Heart right ventricle (tissue), 16 donors: ENCODE measurements around the gene NUP88. TPM values are rescaled to one million over a fixed set of nuclear protein-coding genes. Genes with fewer than 3 reads are reported as not detected.

Experiments used
- ATAC-seq, 8 donors: fragments of 200-7000 bp; cut with Tn5 transposase; one replicate each; pipeline ENCODE4 v1.9.1; 2020; ENCODE audit warnings: mild to moderate bottlenecking in 8 of 8, moderate library complexity in 8 of 8, moderate number of reproducible peaks in 1 of 8
- DNase-seq, 2 donors: peaks; one replicate each; pipeline ENCODE4 v3.0.0-alpha.2; 2020
- H3K27ac ChIP-seq, 10 donors: fragments of 200-600 bp; sonication (generic) in 2 of 10; one replicate each; pipeline versions ENCODE4 v1.5.0 to v1.8.0; 2020 to 2022; ENCODE audit warnings: mild to moderate bottlenecking in 3 of 10
- H3K27me3 ChIP-seq, 7 donors: fragments of 200-600 bp; one replicate each; pipeline ENCODE4 v1.8.0; 2021 to 2022; ENCODE audit warnings: mild to moderate bottlenecking in 2 of 7
- H3K36me3 ChIP-seq, 9 donors: fragments of 200-600 bp; sonication (generic) in 1 of 9; one replicate each; pipeline versions ENCODE4 v1.5.0 to v1.8.0; 2020 to 2022; ENCODE audit warnings: mild to moderate bottlenecking in 2 of 9
- H3K4me1 ChIP-seq, 9 donors: fragments of 200-600 bp; sonication (generic) in 1 of 9; one replicate each; pipeline versions ENCODE4 v1.5.0 to v1.8.0; 2020 to 2022; ENCODE audit warnings: mild to moderate bottlenecking in 4 of 9
- H3K4me3 ChIP-seq, 10 donors: fragments of 200-600 bp; sonication (generic) in 2 of 10; one replicate each; pipeline versions ENCODE4 v1.5.0 to v1.8.0; 2020 to 2022; ENCODE audit warnings: mild to moderate bottlenecking in 7 of 10, moderate library complexity in 2 of 10
- H3K9me3 ChIP-seq, 11 donors: fragments of 200-600 bp in 10 of 11; sonication (generic) in 2 of 11; one replicate each; pipeline versions ENCODE4 v1.5.0 to v1.8.0; 2013 to 2022; ENCODE audit warnings: mild to moderate bottlenecking in 2 of 11, control low read depth in 1 of 11, moderate library complexity in 1 of 11
- WGBS, 2 donors: extraction: QIAGEN DNeasy Blood & Tissue Kit; methylation state at CpG; one replicate each; pipeline ENCODE4 v1.1.7; 2013; ENCODE audit warnings: inconsistent platforms in 1 of 2; 5-methylcytosine and 5-hydroxymethylcytosine counted together
- intact Hi-C, 10 donors: fragments of 100-400 bp; cut with DNase I; formaldehyde crosslinking; loops; one replicate each; pipeline versions ENCODE4 v1.11.1 to v1.14.2; 2022
- polyA plus RNA-seq, 2 donors: library from polyadenylated mRNA; stranded (reverse); fragments of 200-250 nt; gene quantifications; one replicate each; pipeline ENCODE4 v1.2.3, GENCODE V29; 2013
- total RNA-seq, 10 donors: library from RNA; stranded (reverse); fragmentation: NEBNext Ultra II Directional in 3 of 10; extraction: Animal tissue kit (Norgen Biotek cat#: 25700) in 3 of 10; gene quantifications; one replicate each; pipeline versions ENCODE4 v1.2.1 to v1.2.4, GENCODE V29; 2021 to 2023
- TF ChIP-seq, protein P1 (sequence below), 9 donors: fragments of 200-600 bp; sonication (generic) in 2 of 9; IDR thresholded peaks; one replicate each; pipeline versions ENCODE4 v1.5.0 to v1.8.0; 2021 to 2022; ENCODE audit warnings: antibody characterized with exemption in 9 of 9, mild to moderate bottlenecking in 5 of 9, moderate library complexity in 1 of 9
- donor health status: Arrhythmogenic right ventricular cardiomyopathy.
- donor health status: ischemic (EF 13 %, LVEDD 7.1; RV severe dilation, severe dysfunction).
- donor health status: healthy with polysubstance abuse.
- donor health status: DM: no; HTN: yes; CAD: no.
- donor health status: DM: no; HTN: no; CAD: no.
- donor health status: ischemic (EF 25% LVEDD 6.9; RV normal size, moderate dysfunction).
- donor health status: ischemic (EF 25% LVEDD 5.7; RV mildly dilated, moderate dysfunction).
- donor health status: healthy.
- donor health status: DM: yes; HTN: yes; CAD: no.
- donor health status: Ischemic cardiomyopathy.
- donor health status: ischemic (EF 35%, LVEDD 5.7; RV mildly dilated, moderate dysfunction).
- donor health status: nonischemic (EF 11% LVEDD 7.7; RV severe dilation, severe dysfunction).
- donor health status: DM: yes; HTN: yes; CAD: no.
- donor health status: PGD.
- donor health status: ischemic (EF 29% LVEDD 5.4; RV normal size, mild dysfunction).
- donor health status: nonischemic (EF 23%, LVEDD 6.1; RV moderate dilation, normal function).

Gene NUP88
- total and polyA plus RNA-seq, 12 donors, result 23.3 to 59.7 (median 35.5) TPM

DNA sequence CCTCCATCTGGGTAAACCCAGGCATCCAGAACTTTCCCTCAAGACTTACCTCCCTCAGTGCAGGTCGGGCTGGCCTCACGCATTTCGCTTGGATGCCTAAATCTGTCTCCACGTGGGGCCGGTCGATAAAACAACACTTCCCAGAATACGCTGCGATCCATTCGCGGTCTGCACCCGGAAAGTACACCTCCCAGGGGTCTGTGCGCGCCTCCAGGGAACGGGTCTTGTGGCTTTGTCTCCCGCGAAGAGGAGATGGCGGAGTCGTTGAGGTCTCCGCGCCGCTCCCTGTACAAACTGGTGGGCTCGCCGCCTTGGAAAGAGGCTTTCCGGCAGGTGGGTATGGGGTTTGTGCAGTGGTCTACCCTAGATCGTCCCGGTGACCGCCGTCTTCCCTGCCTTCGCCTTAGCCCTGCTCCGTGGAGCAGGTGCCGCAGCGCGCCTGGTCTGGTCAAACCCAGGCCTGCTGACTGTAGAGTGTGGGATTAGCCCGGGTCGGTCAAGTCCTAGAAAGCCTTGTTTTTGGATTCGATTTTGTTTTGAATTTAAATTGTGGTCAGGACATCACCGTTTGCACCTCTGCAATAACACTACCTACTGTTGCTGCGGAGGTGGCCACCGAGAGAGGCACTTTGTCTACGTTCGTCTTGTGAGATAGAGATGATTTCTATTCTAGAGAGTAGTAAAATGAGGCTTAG lies 644 bp upstream of the NUP88 start, which contains the start of gene RPAIN:
Gene RPAIN (plus strand): TSS at position 224 of the 695 bp plus-strand sequence. CDS start 29 bp downstream, at position 253.
- ATAC-seq (peak; percentile 88 to 95 (median 92)), DNase-seq (peak; percentile 85 to 90)
- peaks cover 0 to 69% (median 16%) of the 10 kb centered on the region in 9 donors for H3K36me3 ChIP-seq
- peaks cover 4 to 38% (median 32%) of the 10 kb centered on the region in 9 donors for H3K4me1 ChIP-seq
- H3K27ac ChIP-seq, result peak within 1 kb of the TSS; percentile 70 to 91 (median 86)
- no peaks in the 10 kb centered on the region for H3K27me3 ChIP-seq
- TF ChIP-seq, protein P1, sequence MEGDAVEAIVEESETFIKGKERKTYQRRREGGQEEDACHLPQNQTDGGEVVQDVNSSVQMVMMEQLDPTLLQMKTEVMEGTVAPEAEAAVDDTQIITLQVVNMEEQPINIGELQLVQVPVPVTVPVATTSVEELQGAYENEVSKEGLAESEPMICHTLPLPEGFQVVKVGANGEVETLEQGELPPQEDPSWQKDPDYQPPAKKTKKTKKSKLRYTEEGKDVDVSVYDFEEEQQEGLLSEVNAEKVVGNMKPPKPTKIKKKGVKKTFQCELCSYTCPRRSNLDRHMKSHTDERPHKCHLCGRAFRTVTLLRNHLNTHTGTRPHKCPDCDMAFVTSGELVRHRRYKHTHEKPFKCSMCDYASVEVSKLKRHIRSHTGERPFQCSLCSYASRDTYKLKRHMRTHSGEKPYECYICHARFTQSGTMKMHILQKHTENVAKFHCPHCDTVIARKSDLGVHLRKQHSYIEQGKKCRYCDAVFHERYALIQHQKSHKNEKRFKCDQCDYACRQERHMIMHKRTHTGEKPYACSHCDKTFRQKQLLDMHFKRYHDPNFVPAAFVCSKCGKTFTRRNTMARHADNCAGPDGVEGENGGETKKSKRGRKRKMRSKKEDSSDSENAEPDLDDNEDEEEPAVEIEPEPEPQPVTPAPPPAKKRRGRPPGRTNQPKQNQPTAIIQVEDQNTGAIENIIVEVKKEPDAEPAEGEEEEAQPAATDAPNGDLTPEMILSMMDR (IDR thresholded peaks at IDR 0.05), result no peak
- peak within 1 kb of the TSS; percentile 62 to 95 (median 84) for H3K4me3 ChIP-seq
- intact Hi-C loops, result loop anchor here in 1 of 10 donors (2.0 kb wide), 1 partner anchor 67 kb away; the partner anchor contains the start of genes DERL2 and MIS12
- no peaks in the 10 kb centered on the region for H3K9me3 ChIP-seq
- WGBS, 2 donors, result 0 to 1% methylated on average over 41 of the region's 41 CpGs

DNA sequence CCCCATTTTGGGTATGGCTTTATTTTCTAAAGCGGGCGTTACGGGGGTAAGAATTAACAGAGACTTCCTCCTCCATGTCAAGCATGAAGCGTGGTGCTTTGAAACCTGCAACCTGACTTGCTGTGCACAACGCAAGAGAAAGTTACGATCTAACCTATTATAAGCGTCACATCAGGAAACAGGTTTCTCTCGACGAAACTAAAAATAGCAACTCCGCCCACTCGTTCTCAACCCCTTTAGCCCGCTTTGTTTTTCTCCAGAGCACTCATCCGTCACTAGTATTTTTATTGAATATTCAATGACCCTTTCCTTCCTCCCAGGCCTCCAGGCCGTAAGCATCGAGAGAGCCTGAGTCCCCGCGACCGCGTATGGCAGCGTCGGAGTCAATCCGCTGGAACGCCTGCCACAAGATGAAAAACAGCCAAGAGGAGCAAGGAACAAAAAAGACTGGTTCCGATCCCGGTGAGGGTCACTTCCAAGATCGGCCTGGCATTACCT lies 555 bp downstream of the NUP88 start:
- 0% methylated on average over 26 of the region's 26 CpGs for WGBS, 2 donors
- Histone ChIP-seq H3K27me3 (no peaks in the 10 kb centered on the region), H3K9me3 (no peaks in the 10 kb centered on the region), H3K27ac (peak overlapping the region; percentile 70 to 91 (median 86)), H3K36me3 (peaks cover 0 to 69% (median 10%) of the 10 kb centered on the region in 9 donors), H3K4me3 (peak overlapping the region; percentile 62 to 95 (median 82)), H3K4me1 (peaks cover 4 to 43% (median 32%) of the 10 kb centered on the region in 9 donors)
- DNase-seq, result peak in 1 of 2 donors; percentile 23
- ATAC-seq, result peak in 5 of 8 donors; percentile 1 to 22 (median 1)
- TF ChIP-seq, protein P1 (IDR thresholded peaks at IDR 0.05), result no peak
- intact Hi-C loops, result loop anchor here in 1 of 10 donors (2.0 kb wide), 1 partner anchor 68 kb away; the partner anchor contains the start of genes DERL2 and MIS12

DNA sequence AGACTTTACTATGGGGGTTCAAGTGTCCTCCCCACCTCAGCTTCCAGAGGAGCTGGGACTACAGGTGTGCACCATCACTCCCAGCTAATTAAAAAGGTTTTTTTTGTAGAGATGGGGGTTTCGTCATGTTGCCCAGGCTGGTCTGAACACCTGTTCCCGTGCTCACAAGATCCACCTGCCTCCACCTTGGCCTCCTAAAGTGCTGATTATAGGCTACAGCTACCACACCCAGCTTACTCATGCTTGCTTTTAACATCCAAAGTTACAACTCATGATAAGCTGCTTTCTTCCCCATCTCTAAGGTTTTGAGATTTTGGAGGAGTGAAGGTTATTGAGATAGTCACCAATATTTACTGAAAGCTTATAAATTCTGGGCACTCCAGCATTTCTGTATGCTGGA lies 2.6 kb downstream of the NUP88 start:
- Histone ChIP-seq H3K9me3 (no peaks in the 10 kb centered on the region), H3K27me3 (no peaks in the 10 kb centered on the region), H3K4me1 (peaks cover 4 to 44% (median 32%) of the 10 kb centered on the region in 9 donors), H3K36me3 (peaks cover 0 to 69% (median 11%) of the 10 kb centered on the region in 9 donors), H3K4me3 (no peak overlapping the region), H3K27ac (no peak overlapping the region)
- 95 to 97% methylated on average over 2 of the region's 2 CpGs for WGBS, 2 donors
- intact Hi-C loops, result no loop called here
- DNase-seq, result no peak
- ATAC-seq, result no peak
- TF ChIP-seq, protein P1 (IDR thresholded peaks at IDR 0.05), result no peak

DNA sequence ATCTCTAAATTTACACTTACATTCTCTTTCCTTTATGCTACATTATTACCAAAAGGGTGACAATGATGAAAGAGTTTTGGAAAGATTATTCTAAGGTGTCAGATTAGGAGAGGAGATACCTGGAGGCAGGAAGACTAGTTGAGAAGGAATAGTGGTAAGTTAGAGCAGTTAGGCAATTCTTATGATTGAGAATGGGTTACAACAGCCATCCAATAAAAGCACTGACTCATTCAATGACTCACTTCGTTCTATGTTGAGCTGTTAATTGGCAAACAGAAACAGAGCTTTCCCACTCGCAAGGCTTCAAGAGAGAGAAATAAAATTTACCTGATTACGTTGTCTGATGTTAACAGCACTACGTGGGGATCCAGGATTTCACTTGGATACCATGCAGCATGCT lies 5.8 kb downstream of the NUP88 start:
- WGBS, 2 donors, result 78 to 81% methylated on average over 4 of the region's 4 CpGs
- peaks cover 0 to 93% (median 35%) of the 10 kb centered on the region in 9 donors for H3K36me3 ChIP-seq
- no peaks in the 10 kb centered on the region for H3K27me3 ChIP-seq
- TF ChIP-seq, protein P1 (IDR thresholded peaks at IDR 0.05), result no peak
- H3K9me3 ChIP-seq, result no peaks in the 10 kb centered on the region
- peaks cover 4 to 32% (median 22%) of the 10 kb centered on the region in 9 donors for H3K4me1 ChIP-seq
- ATAC-seq (peak in 2 of 8 donors; percentile 30 to 62), DNase-seq (no peak)
- intact Hi-C loops, result no loop called here
- H3K4me3 ChIP-seq, result no peak overlapping the region
- no peak overlapping the region for H3K27ac ChIP-seq
